CD4-positive, alpha-beta T cell (primary cell): ENCODE data around the gene EPB41L3. TPM values are rescaled to one million over a fixed set of nuclear protein-coding genes. Genes with fewer than 3 reads are reported as not detected.

Experiments used
- ATAC-seq: fragments of 200-7000 bp; cut with Tn5 transposase; one replicate; pipeline ENCODE4 v1.10.0; 2022; ENCODE audit warnings: mild to moderate bottlenecking; ENCODE audit not compliant: poor library complexity
- CTCF ChIA-PET: fragments of 350-600 bp; sonication (Branson Sonifier 250); formaldehyde crosslinking; loops from one replicate; lab custom pipeline; 2021; ENCODE audit warnings: antibody characterized with exemption, inconsistent platforms; lab: Charles Lee
- POLR2A ChIA-PET: fragments of 350-600 bp; sonication (Branson Sonifier 250); formaldehyde crosslinking; loops from one replicate; lab custom pipeline; 2021; ENCODE audit warnings: antibody characterized with exemption, inconsistent platforms; lab: Charles Lee
- DNase-seq, 14 experiments: peaks; one replicate each; pipeline ENCODE4 v3.0.0-alpha.2; 2013 to 2020; ENCODE audit warnings: mixed read lengths in 2 of 14
- H3K27ac ChIP-seq, 2 donors: one replicate each; pipeline versions ENCODE4 v1.5.1 to v1.7.0; 2013; ENCODE audit warnings: low read length in 2 of 2, low read depth in 1 of 2, mild to moderate bottlenecking in 1 of 2
- H3K27me3 ChIP-seq, 2 experiments: 1 replicate in 1 of 2; 2 replicates in 1 of 2; pipeline versions ENCODE4 v1.6.1 to v1.7.0; 2013; ENCODE audit warnings: low read length in 2 of 2, control low read depth in 1 of 2, mild to moderate bottlenecking in 1 of 2, moderate library complexity in 1 of 2; ENCODE audit not compliant: insufficient read depth in 2 of 2, control insufficient read depth in 1 of 2
- H3K36me3 ChIP-seq: one replicate; pipeline ENCODE4 v1.6.1; 2013; ENCODE audit warnings: low read length, control low read depth; ENCODE audit not compliant: insufficient read depth
- H3K4me1 ChIP-seq: one replicate; pipeline ENCODE4 v1.6.1; 2013; ENCODE audit warnings: low read length, control low read depth; ENCODE audit not compliant: insufficient read depth
- H3K4me3 ChIP-seq: one replicate; pipeline ENCODE4 v1.5.1; 2013; ENCODE audit warnings: mild to moderate bottlenecking, low read length, moderate library complexity
- H3K9me3 ChIP-seq, 2 experiments: 1 replicate in 1 of 2; 2 replicates in 1 of 2; pipeline versions ENCODE4 v1.6.1 to v1.7.0; 2013; ENCODE audit warnings: low read length in 2 of 2, mild to moderate bottlenecking in 2 of 2, control low read depth in 1 of 2, moderate library complexity in 1 of 2; ENCODE audit not compliant: control insufficient read depth in 1 of 2, insufficient read depth in 1 of 2
- H3K27ac Mint-ChIP-seq: one replicate; pipeline ENCODE4 v1.8.0; 2020; ENCODE audit warnings: mixed read lengths
- H3K27me3 Mint-ChIP-seq: one replicate; pipeline ENCODE4 v1.8.0; 2021; ENCODE audit warnings: mixed read lengths
- H3K36me3 Mint-ChIP-seq: one replicate; pipeline ENCODE4 v1.8.0; 2021; ENCODE audit warnings: low read depth, mixed read lengths
- H3K4me1 Mint-ChIP-seq: one replicate; pipeline ENCODE4 v1.8.0; 2021; ENCODE audit warnings: low read depth, mixed read lengths
- H3K4me3 Mint-ChIP-seq: one replicate; pipeline ENCODE4 v1.8.0; 2020; ENCODE audit warnings: mild to moderate bottlenecking, mixed read lengths
- H3K9me3 Mint-ChIP-seq: one replicate; pipeline ENCODE4 v1.8.0; 2020; ENCODE audit warnings: mixed read lengths
- CTCF ChIP-seq: fragments of 200-600 bp; IDR thresholded peaks from one replicate; pipeline ENCODE4 v1.8.0; 2022; ENCODE audit warnings: antibody characterized with exemption, mild to moderate bottlenecking
- intact Hi-C, 2 experiments: fragments of 100-400 bp; cut with DNase I in 1 of 2; cut with micrococcal nuclease in 1 of 2; formaldehyde crosslinking; loops; one replicate each; pipeline versions ENCODE4 v1.15.1 to v1.9.0; 2023 to 2025; cut with DNase I, micrococcal nuclease
- total RNA-seq, 174 experiments: library from RNA in 2 of 174; stranded (reverse) in 2 of 174; gene quantifications; one replicate each; pipeline ENCODE4 v1.2.3 and lab custom pipeline; 2021 to 2026

The EPB41L3 gene
- total RNA-seq, 2 experiments from 2014 or later: 10.9 to 11.2 TPM

GRCh38 chr18:5393779-5394178, 150.0 kb downstream of the EPB41L3 start:
- H3K36me3 Mint-ChIP-seq: no peaks in the 10 kb centered on the region
- intact Hi-C loops: no loop called here
- no peaks in the 10 kb centered on the region for H3K36me3 ChIP-seq
- no peak for ATAC-seq
- H3K4me1 ChIP-seq: no peaks in the 10 kb centered on the region
- ChIA-PET POLR2A (no interaction called here), CTCF (no interaction called here)
- no peaks in the 10 kb centered on the region for H3K27me3 ChIP-seq
- peaks cover 0 to 4% of the 10 kb centered on the region in 2 experiments for H3K9me3 ChIP-seq
- H3K9me3 Mint-ChIP-seq: no peaks in the 10 kb centered on the region
- no peak overlapping the region for H3K4me3 ChIP-seq
- TF ChIP-seq CTCF: no peak
- no peak overlapping the region for H3K27ac ChIP-seq
- no peak for DNase-seq
- H3K4me3 Mint-ChIP-seq: no peak overlapping the region
- H3K4me1 Mint-ChIP-seq: no peaks in the 10 kb centered on the region
- H3K27me3 Mint-ChIP-seq: no peaks in the 10 kb centered on the region
- H3K27ac Mint-ChIP-seq: no peak overlapping the region

GRCh38 chr18:5391409-5391808, 152.4 kb downstream of the EPB41L3 start:
- no peaks in the 10 kb centered on the region for H3K4me1 ChIP-seq
- H3K9me3 ChIP-seq: peaks cover 0 to 4% of the 10 kb centered on the region in 2 experiments
- no peak overlapping the region for H3K27ac Mint-ChIP-seq
- no peaks in the 10 kb centered on the region for H3K36me3 Mint-ChIP-seq
- no peaks in the 10 kb centered on the region for H3K36me3 ChIP-seq
- no peaks in the 10 kb centered on the region for H3K4me1 Mint-ChIP-seq
- ChIA-PET CTCF (no interaction called here), POLR2A (no interaction called here)
- intact Hi-C loops: no loop called here
- no peaks in the 10 kb centered on the region for H3K9me3 Mint-ChIP-seq
- ATAC-seq (no peak), DNase-seq (no peak)
- no peak overlapping the region for H3K27ac ChIP-seq
- TF ChIP-seq CTCF: no peak
- no peaks in the 10 kb centered on the region for H3K27me3 ChIP-seq
- no peak overlapping the region for H3K4me3 ChIP-seq
- H3K4me3 Mint-ChIP-seq: no peak overlapping the region
- no peaks in the 10 kb centered on the region for H3K27me3 Mint-ChIP-seq

GRCh38 chr18:5389356-5389755, 154.4 kb downstream of the EPB41L3 start:
- no peaks in the 10 kb centered on the region for H3K4me1 Mint-ChIP-seq
- DNase-seq (no peak), ATAC-seq (no peak)
- no peaks in the 10 kb centered on the region for H3K36me3 Mint-ChIP-seq
- no peak overlapping the region for H3K4me3 Mint-ChIP-seq
- intact Hi-C loops: no loop called here
- H3K9me3 Mint-ChIP-seq: no peaks in the 10 kb centered on the region
- POLR2A ChIA-PET: no interaction called here
- no peaks in the 10 kb centered on the region for H3K4me1 ChIP-seq
- no peaks in the 10 kb centered on the region for H3K27me3 Mint-ChIP-seq
- H3K27ac ChIP-seq: no peak overlapping the region
- H3K4me3 ChIP-seq: no peak overlapping the region
- H3K9me3 ChIP-seq: peaks cover 0 to 4% of the 10 kb centered on the region in 2 experiments
- no peaks in the 10 kb centered on the region for H3K27me3 ChIP-seq
- CTCF ChIA-PET: no interaction called here
- no peaks in the 10 kb centered on the region for H3K36me3 ChIP-seq
- no peak overlapping the region for H3K27ac Mint-ChIP-seq
- TF ChIP-seq CTCF: no peak
